CD4-positive, alpha-beta T cell treated with Interferon gamma for 1 hour (primary cell): Measurements from ENCODE around the gene RPS6KB1.
A peak's percentile ranks its signal among the peaks of the same experiment; 100 is the strongest.
"Not testable (repeated sequence)": the region's sequence is repeated elsewhere in the genome, so short reads cannot be mapped to it uniquely, and the experiment has no call there.

Experiments used
- DNase-seq: peaks from one replicate; pipeline ENCODE4 v3.0.0-alpha.2; 2020

Gene RPS6KB1

GRCh38 chr17:59892924-59893675 is at the start of gene RPS6KB1, which contains the start of gene TUBD1:
Gene RPS6KB1 (plus strand): TSS chr17:59893121. CDS start chr17:59893185, 64 bp downstream.
Gene TUBD1 (minus strand): TSS chr17:59892943. CDS start chr17:59891002, 1,941 bp downstream.
- peak; percentile 99 for DNase-seq

GRCh38 chr17:59844884-59845594 is 47.9 kb upstream of the RPS6KB1 start:
- DNase-seq: no peak

GRCh38 chr17:59845595-59846393 is 47.1 kb upstream of the RPS6KB1 start:
- DNase-seq: no peak

- DNase-seq: no peak
Observed at GRCh38 chr17:59846394-59847165, 46.3 kb upstream of the RPS6KB1 start.

GRCh38 chr17:59848385-59848668 is 44.6 kb upstream of the RPS6KB1 start:
- DNase-seq: no peak

- DNase-seq: peak; percentile 40
Observed at GRCh38 chr17:59848778-59849177, 44.1 kb upstream of the RPS6KB1 start.

- not testable (repeated sequence) for DNase-seq
Observed at GRCh38 chr17:59850311-59850710, 42.6 kb upstream of the RPS6KB1 start.

GRCh38 chr17:59851439-59852375 is 41.2 kb upstream of the RPS6KB1 start:
- no peak for DNase-seq

- DNase-seq: not testable (repeated sequence)
Observed at GRCh38 chr17:59852847-59853167, 40.1 kb upstream of the RPS6KB1 start.

GRCh38 chr17:59853168-59853918 is 39.6 kb upstream of the RPS6KB1 start:
- DNase-seq: peak; percentile 54

- DNase-seq: not testable (repeated sequence)
Observed at GRCh38 chr17:59853919-59854729, 38.8 kb upstream of the RPS6KB1 start.

GRCh38 chr17:59856859-59857794 is 35.8 kb upstream of the RPS6KB1 start:
- no peak for DNase-seq

- no peak for DNase-seq
Observed at GRCh38 chr17:59858167-59858816, 34.6 kb upstream of the RPS6KB1 start.

- no peak for DNase-seq
Observed at GRCh38 chr17:59858932-59859331, 34.0 kb upstream of the RPS6KB1 start.

GRCh38 chr17:59859444-59860025 is 33.4 kb upstream of the RPS6KB1 start:
- DNase-seq: no peak

- no peak for DNase-seq
Observed at GRCh38 chr17:59863616-59864015, 29.3 kb upstream of the RPS6KB1 start.

- DNase-seq: no peak
Observed at GRCh38 chr17:59869941-59870218, 23.0 kb upstream of the RPS6KB1 start.

GRCh38 chr17:59870482-59870881 is 22.4 kb upstream of the RPS6KB1 start:
- DNase-seq: no peak
